PC-3 (cell line): Measurements from ENCODE around the gene PLK3.
"Not testable (repeated sequence)": the region's sequence is repeated elsewhere in the genome, so short reads cannot be mapped to it uniquely, and the experiment has no call there.

Experiments used
- EZH2 ChIP-seq: fragments of 300-600 bp; sonication (generic); IDR thresholded peaks from one replicate; pipeline ENCODE4 v1.6.1; 2017; ENCODE audit warnings: antibody characterized with exemption, mild to moderate bottlenecking, low read length; ENCODE audit not compliant: unreplicated experiment
- TF ChIP-seq, protein P1 (sequence below): fragments of 300-600 bp; sonication (generic); conservative IDR thresholded peaks from 2 replicates; pipeline ENCODE4 v1.5.1; 2017; ENCODE audit warnings: antibody characterized with exemption, low read depth, mild to moderate bottlenecking, low read length

DNA sequence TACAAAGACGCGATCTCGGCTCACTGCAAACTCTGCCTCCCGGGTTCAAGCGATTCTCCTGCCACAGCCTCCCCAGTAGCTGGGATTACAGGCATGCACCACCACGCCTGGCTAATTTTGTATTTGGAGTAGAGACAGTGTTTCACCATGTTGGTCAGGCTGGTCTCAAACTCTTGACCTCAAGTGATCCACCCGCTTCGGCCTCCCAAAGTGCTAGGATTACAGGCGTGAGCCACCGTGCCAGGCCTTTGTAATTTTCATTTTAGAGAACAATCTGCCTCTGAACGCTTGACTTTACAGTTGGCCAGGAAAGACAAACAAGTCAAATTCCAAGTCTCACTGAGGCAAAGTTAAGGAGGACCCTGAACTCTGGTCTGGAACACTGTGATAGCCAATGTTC lies 38.1 kb downstream of the PLK3 start:
- TF ChIP-seq, protein P1, sequence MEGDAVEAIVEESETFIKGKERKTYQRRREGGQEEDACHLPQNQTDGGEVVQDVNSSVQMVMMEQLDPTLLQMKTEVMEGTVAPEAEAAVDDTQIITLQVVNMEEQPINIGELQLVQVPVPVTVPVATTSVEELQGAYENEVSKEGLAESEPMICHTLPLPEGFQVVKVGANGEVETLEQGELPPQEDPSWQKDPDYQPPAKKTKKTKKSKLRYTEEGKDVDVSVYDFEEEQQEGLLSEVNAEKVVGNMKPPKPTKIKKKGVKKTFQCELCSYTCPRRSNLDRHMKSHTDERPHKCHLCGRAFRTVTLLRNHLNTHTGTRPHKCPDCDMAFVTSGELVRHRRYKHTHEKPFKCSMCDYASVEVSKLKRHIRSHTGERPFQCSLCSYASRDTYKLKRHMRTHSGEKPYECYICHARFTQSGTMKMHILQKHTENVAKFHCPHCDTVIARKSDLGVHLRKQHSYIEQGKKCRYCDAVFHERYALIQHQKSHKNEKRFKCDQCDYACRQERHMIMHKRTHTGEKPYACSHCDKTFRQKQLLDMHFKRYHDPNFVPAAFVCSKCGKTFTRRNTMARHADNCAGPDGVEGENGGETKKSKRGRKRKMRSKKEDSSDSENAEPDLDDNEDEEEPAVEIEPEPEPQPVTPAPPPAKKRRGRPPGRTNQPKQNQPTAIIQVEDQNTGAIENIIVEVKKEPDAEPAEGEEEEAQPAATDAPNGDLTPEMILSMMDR = not testable (repeated sequence)
- not testable (repeated sequence) for TF ChIP-seq EZH2
